ENCODE results near the gene MYCBP.

Gene MYCBP

GRCh38 chr1:38885092-38885491, 11.9 kb upstream of the MYCBP start:
- no peaks in the 10 kb centered on the region for H3K27me3 ChIP-seq
- no peak overlapping the region for H3K4me3 ChIP-seq (ENCODE audit: low read depth, low read length)
- no peaks in the 10 kb centered on the region for H3K36me3 ChIP-seq
- TF ChIP-seq, protein P1, sequence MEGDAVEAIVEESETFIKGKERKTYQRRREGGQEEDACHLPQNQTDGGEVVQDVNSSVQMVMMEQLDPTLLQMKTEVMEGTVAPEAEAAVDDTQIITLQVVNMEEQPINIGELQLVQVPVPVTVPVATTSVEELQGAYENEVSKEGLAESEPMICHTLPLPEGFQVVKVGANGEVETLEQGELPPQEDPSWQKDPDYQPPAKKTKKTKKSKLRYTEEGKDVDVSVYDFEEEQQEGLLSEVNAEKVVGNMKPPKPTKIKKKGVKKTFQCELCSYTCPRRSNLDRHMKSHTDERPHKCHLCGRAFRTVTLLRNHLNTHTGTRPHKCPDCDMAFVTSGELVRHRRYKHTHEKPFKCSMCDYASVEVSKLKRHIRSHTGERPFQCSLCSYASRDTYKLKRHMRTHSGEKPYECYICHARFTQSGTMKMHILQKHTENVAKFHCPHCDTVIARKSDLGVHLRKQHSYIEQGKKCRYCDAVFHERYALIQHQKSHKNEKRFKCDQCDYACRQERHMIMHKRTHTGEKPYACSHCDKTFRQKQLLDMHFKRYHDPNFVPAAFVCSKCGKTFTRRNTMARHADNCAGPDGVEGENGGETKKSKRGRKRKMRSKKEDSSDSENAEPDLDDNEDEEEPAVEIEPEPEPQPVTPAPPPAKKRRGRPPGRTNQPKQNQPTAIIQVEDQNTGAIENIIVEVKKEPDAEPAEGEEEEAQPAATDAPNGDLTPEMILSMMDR (IDR thresholded peaks at IDR 0.05; ENCODE audit: low read depth, low read length), result no peak
- DNase-seq, result no peak
- H3K4me1 ChIP-seq, result no peaks in the 10 kb centered on the region
- H3K9me3 ChIP-seq, result no peaks in the 10 kb centered on the region

- Histone ChIP-seq H3K27me3 (no peaks in the 10 kb centered on the region), H3K4me1 (no peaks in the 10 kb centered on the region), H3K9me3 (no peaks in the 10 kb centered on the region), H3K36me3 (no peaks in the 10 kb centered on the region), H3K4me3 (ENCODE audit: low read depth, low read length) (no peak within 1 kb of the TSS)
- TF ChIP-seq, protein P1 (IDR thresholded peaks at IDR 0.05; ENCODE audit: low read depth, low read length), result no peak
- no peak for DNase-seq
Measured at GRCh38 chr1:38881487-38881886, 8.3 kb upstream of the MYCBP start, which contains the start of gene GJA9. TSS of gene GJA9 (minus strand) at chr1:38881587. CDS start at chr1:38876098, 5,489 bp downstream.

- Histone ChIP-seq H3K4me3 (ENCODE audit: low read depth, low read length) (no peak overlapping the region), H3K4me1 (no peaks in the 10 kb centered on the region), H3K36me3 (no peaks in the 10 kb centered on the region), H3K27me3 (no peaks in the 10 kb centered on the region), H3K9me3 (no peaks in the 10 kb centered on the region)
- TF ChIP-seq, protein P1 (IDR thresholded peaks at IDR 0.05; ENCODE audit: low read depth, low read length), result no peak
- DNase-seq, result no peak
Measured at GRCh38 chr1:38875811-38876210, 2.7 kb upstream of the MYCBP start.

DNA sequence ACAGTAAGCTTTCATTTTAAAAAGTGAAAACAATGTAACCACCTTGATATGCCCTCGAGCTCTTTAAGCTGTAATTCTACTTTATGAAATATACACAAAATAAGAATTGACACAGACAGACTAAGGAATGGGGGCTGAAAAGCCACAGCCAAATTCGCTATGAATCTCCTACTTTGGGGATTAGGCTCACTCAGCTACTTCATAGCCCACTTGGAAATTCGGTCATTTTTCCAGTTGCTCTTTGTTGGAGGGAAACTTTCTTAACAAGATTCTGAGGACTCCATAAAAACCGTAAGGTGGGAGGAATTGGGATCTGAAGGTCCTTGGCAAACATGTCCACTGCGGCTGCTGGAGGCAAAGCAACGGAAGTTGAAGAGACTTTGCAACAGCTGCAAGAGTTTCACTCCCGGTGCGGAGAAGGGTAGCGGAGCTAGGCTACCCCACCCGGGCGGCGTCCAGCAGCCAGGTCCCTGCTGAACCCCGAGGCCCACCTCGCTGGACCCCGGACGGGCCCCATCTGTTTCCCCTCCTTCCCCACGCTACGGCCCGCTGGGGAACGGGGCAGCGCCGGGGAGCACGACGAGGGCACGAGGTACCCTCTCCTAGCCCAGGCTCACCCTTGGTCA, 634 bp downstream of the MYCBP start:
- Histone ChIP-seq H3K9me3 (no peaks in the 10 kb centered on the region), H3K4me3 (ENCODE audit: low read depth, low read length) (peak overlapping the region; percentile 83), H3K27me3 (no peaks in the 10 kb centered on the region), H3K36me3 (no peaks in the 10 kb centered on the region), H3K4me1 (no peaks in the 10 kb centered on the region)
- no peak for DNase-seq
- TF ChIP-seq, protein P1 (IDR thresholded peaks at IDR 0.05; ENCODE audit: low read depth, low read length), result no peak

DNA sequence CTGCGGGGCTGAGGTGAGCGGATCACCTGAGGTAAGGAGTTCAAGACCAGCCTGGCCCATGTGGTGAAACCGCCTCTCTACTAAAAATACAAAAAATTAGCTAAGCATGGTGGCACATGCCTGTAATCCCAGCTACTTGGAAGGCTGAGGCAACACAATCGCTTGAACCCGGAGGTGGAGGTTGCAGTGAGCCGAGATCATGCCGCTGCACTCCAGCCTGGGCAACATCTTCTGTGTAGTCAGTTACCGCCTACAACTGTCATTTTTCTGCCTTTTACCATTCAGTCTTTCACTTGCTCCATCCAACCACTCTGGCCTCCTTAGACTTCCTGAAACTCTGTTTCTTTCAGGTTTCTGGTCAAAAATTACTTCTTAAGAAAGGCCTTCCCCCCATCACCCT, 2.2 kb downstream of the MYCBP start:
- Histone ChIP-seq H3K36me3 (no peaks in the 10 kb centered on the region), H3K4me1 (no peaks in the 10 kb centered on the region), H3K27me3 (no peaks in the 10 kb centered on the region), H3K4me3 (ENCODE audit: low read depth, low read length) (no peak overlapping the region), H3K9me3 (no peaks in the 10 kb centered on the region)
- DNase-seq, result no peak
- TF ChIP-seq, protein P1 (IDR thresholded peaks at IDR 0.05; ENCODE audit: low read depth, low read length), result no peak

DNA sequence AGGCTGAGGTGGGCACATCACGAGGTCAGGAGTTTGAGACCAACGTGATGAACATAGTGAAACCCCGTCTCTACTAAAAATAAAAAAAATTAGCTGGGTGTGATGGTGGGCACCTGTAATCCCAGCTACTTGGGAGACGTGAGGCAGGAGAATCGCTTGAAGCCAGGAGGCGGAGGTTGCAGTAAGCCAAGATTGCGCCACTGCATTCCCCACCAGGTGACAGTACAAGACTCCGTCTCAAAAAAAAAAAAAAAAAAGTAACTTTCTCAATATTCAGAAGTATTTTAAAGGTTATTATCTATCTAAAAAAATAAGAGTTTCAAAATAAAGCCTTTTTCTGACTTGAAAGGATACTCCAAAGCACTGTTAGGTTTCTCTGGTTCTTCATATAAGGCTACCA, 5.9 kb downstream of the MYCBP start:
- no peaks in the 10 kb centered on the region for H3K36me3 ChIP-seq
- TF ChIP-seq, protein P1 (IDR thresholded peaks at IDR 0.05; ENCODE audit: low read depth, low read length), result no peak
- DNase-seq, result no peak
- no peaks in the 10 kb centered on the region for H3K9me3 ChIP-seq
- H3K4me3 ChIP-seq (ENCODE audit: low read depth, low read length), result no peak overlapping the region
- H3K27me3 ChIP-seq, result no peaks in the 10 kb centered on the region
- H3K4me1 ChIP-seq, result no peaks in the 10 kb centered on the region

Data from BE2C (cell line).